Kasumi-1 (cell line): Measurements from ENCODE around the gene GPS1.
A peak's percentile ranks its signal among the peaks of the same experiment; 100 is the strongest.

Experiments used
- DNase-seq, 2 experiments: peaks; one replicate each; lab custom pipeline; 2025; lab: John Stamatoyannopoulos, UW

The GPS1 gene

DNA sequence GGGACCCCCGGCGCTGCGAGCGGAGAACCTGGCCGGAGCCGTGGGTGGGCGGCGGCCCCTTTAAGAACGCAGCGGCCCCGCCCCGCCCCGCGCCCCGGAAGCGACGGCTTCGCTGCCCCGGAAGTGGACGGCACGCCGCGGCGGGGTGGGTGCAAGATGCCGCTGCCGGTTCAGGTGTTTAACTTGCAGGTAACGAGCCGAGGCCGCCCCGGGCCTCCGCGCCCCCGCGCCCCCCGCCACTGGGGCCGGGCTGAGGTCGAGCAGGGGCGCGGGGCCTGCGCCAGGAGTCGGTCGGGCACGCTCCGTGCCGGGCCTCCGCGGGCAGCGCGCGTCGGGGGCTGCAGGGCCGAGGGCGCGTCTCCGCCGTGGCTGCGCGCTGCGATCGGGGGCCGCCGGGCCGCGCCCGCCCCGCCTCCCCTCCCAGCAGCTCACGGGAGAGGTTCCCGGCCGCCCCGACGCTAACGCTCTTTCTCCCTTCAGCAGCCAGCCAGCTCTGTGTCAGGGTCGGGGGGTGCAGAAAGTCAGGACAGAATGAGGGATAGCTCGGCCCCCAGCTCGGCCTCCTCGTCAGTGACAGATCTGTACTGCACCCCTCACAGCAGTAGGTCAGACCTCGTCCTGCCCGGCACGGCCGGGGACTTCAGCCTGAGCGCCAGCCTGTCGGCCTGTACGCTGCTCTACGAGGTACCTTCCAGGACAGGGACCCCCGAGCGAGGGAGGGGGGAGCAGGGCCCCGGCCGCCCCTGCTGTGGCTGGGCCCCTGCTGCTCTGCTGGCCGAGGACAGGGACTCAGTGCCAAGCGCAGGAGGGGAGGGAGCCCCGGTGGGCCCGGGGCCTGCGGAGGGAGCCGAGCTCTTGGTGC is at the start of gene GPS1, which contains the start of gene RFNG:
GPS1 (plus strand) TSS at position 123 of the 862 bp plus-strand sequence; CDS start at position 157, 34 bp downstream.
RFNG (minus strand) TSS at position 36 of the 862 bp plus-strand sequence. CDS start 45 bp downstream, outside the sequence.
- DNase-seq: peak; percentile 66 to 68

DNA sequence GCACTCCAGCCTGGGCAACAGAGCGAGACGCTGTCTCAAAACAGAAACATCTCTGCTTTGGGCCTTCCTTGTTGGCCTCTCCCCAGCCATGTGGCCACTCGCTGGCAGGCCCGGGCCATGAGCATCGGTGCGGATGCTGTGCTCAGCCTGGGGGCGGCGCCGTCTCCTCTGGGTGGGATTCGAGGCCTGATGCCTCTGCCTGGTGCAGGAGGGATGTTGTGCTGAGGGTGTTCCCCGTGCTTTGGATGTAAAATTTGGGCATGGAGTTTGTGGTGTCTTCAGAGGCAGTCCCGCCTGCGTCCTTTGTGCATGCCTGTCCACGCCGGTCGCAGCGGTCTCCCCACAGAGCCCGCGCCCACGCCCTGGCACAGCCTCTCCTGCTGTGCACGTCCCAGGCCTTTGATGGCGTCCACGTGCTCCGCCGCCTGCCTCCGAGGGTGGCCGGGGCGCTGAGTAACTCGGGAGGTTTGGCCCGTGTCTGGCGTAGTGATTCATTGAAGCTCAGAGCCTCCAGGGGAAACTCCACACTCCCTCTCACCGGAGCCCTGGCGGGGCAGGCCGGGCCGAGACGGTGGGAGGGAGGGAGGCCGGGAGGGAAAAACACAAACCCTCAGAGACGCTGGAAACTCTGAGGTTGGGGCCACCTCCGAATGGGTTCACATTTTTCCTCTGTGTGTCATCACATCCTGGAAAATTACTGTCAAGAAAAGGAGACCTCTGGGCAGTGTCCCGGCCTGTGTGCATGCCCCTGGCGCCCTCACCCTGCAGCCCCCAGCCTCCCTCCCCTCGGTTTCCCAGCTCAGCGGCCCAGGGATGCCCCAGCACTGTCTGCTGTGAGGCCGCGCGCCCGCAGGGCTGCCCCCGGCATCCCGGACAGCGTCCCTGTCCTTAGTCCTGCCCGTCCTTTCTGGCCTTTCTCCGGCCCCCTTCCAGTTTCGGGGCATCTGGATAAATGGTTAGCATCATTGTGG is 48.0 kb upstream of the GPS1 start:
- no peak for DNase-seq

DNA sequence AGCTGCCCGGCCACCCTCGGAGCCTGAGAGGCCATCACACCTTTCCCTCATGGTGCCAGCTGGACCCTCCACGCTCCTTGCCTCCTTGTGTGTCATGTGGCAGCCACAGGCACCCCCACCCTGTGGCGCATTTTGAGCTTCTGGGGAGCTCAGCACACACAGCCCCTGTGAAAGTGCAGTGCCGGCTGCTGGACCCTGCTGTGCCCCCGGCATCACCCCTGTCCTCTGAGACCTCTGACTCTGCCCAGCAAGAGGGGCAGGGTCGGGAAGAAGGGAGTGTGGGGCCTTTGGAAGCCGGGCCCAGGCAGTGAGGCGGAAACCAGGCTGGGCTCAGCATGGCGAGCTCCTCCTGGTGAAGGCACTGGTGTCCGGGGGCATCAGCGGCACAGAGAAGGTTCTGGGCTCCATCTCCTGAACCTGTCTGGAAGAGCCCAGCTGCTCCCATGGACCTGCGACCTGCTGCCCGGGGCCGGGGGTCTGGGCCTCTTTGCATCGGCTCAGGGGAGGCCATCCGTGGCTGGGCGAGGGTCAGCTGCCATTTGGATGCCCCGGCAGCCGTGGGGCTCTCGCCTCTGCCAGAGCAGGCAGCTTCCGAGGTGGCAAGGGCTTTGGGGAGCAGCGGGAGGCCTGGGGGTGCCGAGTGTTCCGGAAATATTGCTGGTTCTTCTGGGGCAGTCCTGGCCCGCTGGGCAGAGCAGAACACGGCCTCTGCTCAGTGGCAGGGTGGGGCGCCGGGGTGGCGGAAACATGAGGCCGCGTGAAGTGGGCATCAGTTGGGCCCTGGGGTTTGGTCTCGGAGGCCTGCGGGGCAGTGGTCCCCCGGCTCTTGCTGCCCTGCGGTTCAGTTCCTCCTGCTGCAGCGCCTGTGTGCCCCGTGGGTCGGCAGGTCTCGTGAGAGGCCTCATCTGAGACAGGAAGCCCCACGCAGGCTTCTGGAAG is 46.9 kb upstream of the GPS1 start:
- no peak for DNase-seq

DNA sequence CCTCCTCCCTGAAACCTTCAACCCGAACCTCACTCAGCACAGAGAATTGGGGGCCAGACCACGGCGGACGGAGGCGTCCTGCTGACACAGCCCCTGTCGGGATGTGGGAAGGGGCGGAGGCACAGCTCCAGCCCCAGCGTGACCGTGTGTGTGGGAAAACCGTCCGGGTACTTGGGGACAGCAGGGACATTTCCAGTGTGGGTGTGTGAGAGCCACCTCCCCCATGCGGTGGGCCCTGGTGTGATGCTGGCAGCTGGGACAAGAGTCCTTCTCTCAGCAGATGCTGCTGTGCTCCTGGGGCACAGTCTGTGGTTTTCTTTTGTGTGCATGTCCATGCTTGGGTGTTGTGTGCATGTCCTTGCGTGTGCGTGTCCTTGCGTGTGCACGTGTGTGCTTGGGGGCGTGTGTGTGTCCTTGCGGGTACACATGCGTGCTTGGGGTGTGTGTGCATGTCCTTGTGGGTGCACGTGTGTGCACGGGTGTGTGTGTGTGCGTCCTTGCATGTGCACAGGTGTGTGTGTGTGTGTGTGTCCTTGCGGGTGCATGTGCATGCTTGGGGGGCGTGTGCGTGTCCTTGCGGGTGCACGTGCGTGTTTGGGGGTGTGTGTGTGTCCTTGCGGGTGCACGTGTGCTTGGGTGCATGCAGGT is 45.9 kb upstream of the GPS1 start:
- no peak for DNase-seq

DNA sequence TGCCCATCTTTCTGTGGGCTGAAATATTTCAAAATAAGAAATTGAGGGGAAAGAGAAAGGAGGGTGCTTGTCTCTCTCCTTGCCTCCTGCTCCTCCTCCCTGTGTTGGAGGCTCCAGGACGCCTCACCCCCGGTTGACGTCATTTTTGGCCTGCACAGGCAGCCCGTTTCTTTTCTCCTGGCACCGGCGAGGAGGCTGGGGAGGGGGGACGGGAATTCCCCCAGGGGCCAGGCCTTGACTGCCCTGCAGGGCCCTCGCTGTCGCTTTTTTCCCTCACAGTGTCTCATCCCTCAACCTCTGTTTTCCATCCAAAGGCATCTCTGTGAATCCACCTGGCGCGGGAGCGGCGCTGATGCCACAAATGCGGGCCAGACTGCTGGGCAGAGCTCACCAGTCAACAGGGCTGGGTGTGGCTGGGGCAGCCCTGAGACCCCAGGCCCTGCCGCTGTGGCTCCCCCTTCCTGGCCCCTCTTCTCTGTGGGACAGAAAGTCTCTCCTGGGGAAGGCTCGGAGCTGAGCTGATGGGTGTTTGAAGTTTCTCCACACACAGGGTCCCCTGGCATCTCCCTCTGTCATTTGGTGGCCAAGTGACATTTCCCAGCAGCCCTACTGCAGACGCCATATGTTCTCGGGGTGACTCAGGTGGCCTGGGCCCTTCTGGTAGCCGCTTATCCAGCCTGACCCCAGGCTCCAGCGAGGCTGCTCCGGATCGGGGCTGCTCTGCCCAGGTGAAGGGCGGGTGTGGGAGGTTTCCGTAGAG is 45.0 kb upstream of the GPS1 start:
- DNase-seq: no peak

DNA sequence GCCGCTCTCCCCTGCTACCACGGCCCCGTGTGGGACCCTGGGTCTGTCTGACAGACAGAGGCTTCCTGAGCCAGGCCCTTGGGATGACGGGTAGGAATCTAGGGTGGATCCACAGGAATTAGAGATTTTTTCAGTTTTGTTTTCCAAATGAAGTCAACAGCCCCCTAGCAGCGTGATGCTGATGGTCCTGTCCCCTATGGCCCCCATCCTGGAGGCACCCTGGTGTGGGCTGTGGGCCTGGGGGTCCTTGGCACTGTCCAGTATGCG is 44.5 kb upstream of the GPS1 start:
- DNase-seq: no peak

DNA sequence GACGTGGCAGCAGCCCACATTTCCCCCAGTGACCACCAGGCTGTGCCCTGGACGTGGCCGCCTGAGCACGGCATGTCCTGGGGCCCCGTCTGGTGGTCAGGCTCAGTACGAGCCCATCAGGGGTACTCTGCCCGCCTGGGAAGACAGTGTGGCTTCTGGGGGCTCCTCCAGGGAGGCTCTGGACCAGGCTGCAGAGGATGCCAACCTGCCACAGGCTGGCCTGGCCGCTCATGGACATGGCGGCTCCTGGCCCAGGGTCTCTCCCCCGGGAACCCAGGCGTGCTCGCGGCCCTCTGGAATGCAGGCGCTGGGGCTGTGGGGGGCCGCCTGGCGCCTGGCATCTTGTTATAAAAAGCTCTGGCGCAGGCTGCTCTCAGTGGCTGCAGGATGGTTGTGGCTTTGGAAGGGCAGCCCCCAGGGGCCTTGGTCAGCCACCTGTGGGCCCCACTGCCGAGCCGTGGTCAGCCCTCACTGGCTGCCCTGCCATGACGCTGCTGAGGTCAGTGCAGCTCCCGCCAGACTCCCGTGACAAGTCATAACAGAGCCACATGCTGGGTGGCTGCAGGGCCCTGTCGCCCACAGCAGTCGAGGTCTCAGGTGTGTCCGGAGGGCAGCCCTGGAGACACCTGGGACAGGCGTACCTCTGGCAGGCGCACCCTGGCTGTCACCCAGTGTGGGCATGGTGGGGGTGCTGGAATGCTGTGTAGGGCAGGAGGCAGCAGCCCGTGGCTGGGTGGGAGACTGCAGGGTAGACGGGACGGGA is 44.0 kb upstream of the GPS1 start:
- DNase-seq: no peak

DNA sequence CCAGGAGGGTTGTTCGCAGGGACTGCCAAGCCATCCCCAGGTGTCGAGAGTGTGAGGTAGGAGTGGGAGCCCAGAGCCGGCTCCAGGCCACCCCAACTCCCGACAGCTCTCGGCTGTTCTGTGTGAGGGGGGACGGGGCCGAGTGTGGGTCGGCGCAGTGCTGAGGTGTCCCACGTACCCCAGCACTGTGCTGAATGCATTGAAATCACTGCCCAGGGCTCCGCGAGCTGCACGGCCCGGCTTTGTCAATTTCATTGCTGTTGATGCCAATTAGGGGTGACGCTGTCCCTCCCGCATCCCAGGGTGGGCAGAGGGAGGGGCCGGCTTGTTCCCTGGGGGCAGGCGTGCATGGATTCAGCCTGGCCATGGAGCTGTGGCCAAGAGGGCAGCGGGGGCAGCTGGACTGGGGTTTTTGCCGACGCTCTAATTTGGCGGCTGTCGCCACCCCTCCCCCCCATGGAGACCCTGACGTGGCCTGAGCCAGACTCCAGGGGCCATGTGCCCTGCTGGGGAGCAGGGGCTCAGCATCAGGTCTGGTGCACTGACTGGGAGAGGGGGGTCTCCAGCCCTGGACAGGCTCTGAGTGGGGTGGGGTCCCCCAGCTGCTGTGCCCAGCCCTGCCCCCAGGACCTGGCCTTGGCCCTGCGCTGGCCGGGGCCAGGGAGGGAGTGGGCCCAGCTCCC is 43.3 kb upstream of the GPS1 start:
- no peak for DNase-seq

DNA sequence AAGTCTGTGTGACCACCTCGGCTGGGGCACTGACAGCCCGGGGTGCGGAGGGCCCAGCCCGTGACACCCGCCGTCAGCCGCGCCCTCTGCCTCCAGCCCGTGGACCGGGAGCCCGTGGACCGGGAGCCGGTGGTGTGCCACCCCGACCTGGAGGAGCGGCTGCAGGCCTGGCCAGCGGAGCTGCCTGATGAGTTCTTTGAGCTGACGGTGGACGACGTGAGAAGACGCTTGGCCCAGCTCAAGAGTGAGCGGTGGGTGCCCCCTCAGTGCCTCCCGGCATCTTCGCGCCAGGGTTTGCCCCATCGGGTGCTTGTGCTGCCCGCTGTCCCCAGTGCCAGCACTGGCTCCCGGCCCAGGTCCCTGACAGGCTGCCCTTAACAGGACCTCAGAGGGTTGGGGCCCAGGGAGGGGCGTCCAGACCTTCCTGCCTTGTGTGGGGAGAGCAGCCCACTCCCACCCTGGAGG is 42.7 kb upstream of the GPS1 start:
- no peak for DNase-seq

DNA sequence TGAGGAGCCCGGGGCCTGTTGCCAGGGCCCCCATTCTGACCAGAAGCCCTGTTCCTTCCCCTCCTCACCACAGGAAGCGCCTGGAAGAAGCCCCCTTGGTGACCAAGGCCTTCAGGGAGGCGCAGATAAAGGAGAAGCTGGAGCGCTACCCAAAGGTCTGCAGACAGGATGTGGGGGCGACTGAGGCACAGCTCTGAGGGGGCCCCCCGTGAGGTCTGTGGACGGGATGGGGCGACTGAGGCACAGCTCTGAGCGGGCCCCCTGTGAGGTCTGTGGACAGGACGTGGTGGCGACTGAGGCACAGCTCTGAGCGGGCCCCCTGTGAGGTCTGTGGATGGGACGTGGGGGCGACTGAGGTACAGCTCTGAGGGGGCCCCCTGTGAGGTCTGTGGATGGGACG is 42.3 kb upstream of the GPS1 start:
- DNase-seq: no peak

DNA sequence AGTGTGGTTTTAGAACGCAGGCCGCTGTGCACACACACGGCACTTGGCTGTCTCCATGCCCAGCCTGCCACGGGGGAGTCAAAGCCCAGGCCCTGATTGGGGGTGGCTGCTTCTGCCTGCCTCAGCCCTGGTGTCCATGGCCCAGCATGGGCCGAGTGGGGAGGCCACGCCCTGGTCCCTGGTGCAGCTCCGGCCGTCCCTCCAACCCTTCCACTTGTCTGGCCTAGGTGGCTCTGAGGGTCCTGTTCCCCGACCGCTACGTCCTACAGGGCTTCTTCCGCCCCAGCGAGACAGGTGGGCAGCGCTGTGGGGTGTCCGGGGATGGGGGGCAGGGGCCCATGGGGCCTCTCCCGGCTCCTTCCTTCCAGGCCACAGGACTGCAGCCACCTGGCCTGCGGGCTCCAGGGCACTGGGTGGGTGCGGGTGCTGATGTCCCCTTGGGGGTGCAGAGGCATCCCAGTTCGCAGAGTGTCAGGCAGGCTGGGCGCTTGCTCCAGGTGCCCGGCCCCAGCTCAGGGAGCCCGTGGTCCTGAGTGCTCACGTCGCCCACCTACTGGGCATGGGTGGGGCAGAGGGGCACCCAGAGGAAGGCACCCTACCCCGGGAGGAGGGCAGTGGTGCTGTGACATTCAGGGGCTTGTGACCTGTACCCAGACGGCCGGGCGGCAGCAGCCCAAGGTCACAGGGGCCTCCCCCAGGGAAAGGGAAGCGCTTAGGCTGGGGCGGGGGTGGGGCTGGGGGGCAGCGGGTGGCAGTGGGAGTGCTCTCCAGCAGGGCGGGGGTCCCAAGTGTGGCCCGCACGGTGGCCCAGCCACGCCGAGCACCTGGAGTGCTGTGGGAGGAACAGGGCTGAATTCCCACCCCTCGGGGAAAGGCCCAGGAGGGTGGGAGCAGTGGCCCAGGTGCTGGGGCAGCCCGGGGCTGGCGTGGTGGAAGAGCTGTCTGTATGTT is 40.8 kb upstream of the GPS1 start:
- no peak for DNase-seq

DNA sequence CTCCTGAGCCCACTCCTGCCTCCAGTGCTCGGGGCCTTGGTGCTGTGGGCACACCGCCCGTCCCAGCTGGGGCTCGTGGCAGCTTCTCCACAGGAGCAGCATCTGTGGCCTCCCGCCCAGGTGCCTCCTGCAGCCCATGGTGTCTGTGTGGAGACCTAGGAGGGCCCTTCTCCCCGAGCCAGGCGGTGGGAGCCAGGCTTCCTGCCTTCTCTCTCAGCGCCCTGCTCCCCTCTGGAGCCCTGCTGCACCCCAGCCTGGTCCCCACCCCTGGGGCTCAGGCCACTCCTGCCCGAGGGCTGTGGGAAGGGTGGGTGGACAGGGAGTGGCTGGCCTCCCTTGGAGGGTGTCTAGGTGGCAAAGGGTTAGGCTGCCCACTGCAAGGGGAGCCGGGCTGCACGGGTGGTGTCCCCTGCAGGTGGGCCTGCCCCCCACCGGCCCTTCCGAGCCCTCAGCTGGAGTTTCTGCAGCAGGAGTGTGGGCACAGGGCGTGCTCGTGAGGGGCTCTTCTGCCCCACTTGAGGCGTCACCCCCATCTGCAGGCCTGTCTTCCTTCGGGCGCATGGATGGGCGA is 40.0 kb upstream of the GPS1 start:
- DNase-seq: no peak

DNA sequence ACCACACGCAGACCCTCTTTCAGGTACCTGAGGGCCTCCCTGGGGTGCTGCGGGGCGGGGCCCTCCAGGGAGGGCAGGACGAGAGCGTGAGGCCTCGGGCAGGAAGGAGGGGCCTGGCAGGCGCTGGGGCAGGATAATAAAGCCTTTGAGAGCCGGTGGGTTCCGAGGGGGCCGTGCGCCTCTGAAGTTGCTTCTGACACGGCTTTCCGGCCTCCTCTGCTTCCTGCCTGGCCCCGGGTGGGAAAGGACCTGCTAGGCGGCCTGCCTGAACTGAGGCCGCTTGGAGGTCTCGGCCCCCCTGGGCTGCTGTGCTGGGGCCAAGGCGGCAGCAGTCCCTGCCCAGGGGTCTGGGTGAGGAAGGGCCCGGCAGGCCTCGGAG is 39.4 kb upstream of the GPS1 start:
- DNase-seq: no peak

DNA sequence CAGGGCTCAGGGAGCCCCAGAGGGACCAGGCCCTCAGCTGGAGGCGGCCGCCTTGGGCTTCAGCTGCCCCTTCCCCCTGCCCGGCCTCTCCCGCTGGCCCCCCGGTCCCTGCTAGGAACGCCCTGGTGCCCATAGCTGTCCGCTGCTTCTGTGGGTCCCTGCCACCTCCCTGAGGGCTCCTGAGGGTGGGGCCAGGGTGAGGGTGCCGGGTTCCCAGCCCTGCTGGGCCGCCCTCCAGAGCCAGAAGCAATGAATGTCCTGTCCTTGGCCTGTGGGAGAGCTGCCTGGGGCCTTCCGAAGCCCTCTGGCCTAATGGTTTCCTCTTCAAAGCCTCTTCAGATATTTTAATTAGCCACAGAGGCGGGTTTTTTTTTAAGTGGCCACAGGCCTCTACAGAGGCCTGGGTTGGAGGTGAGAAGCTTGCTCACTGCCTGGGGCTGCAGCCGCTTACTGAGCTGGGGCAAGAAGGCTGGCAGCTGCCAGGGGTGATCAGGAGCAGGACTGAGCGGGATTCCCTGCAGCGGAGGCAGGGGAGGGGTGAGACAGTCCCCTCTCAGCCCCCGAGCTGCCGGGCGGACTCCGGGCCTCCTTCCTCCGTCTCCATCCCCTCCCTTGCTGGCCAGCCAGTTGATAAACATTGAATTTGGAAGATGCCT is 38.9 kb upstream of the GPS1 start:
- DNase-seq: no peak

DNA sequence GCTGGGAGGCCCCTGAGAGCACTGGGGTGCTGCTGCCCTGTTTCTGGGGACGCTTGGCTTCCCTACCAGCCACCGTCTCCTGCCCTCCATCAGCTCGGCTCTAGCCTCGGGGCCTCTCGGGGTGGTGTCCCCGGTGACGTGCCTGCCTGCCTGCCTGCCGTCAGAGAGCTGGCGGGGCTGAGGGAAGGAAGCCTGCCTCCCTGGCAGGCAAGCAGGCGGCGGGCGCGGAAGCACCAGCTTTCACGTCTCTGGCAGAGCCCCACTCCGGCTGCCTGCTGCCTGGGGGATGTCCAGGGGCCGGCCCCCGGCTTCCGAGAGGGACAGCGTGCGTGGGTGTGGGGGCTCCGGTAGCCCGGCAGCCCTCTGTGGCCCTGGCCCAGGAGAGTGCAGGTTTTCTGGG is 38.4 kb upstream of the GPS1 start:
- DNase-seq: no peak

DNA sequence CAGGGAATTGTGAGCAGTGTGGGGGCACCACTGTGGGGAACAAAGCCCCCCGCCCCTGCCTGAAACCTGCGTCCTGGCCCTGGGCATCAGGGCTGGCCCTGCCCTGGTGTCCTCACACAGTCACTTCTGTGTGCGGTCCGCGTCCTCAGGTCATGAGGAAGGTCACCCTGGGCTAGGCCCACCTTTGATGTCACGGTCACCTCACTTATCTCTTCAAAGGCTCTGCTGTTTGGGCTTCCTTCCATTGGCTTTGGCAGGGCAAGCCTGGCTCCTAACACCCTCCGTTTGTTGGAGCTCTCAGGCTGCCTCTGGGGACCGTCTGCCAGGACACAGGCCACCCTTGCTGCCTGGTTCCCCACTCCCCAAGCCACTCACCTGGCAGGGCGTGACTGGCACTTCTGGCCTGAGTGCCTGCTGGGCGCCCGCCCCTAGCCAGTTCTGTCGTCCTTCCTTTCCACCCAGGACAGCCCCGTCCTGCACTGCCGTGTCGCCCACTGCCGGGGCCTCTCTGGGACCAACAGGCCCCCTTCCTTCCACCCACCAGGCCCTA is 37.9 kb upstream of the GPS1 start:
- no peak for DNase-seq

DNA sequence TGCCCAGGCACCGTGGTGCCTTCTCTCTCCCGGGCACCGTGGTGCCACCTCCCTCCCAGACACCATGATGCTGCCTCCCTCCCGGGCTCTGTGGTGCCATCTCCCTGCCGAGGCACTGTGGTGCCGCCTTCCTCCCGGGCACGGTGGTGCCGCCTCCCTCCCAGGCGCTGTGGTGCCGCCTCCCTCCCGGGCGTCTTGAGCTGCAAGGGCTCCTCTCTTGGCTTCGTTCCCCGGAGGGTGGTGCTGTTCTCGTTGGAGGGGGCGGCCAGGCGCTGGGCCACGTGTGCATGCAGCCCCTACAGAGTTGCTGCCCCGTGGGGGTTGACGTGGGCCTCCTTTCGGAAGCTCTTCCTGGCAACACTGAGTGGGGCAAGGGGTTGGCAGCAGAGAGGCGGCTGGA is 37.3 kb upstream of the GPS1 start:
- DNase-seq: no peak
